ENCODE data around the gene FAM90A26. TPM values are rescaled to one million over a fixed set of nuclear protein-coding genes. Genes with fewer than 3 reads are reported as not detected.

Gene FAM90A26, protein sequence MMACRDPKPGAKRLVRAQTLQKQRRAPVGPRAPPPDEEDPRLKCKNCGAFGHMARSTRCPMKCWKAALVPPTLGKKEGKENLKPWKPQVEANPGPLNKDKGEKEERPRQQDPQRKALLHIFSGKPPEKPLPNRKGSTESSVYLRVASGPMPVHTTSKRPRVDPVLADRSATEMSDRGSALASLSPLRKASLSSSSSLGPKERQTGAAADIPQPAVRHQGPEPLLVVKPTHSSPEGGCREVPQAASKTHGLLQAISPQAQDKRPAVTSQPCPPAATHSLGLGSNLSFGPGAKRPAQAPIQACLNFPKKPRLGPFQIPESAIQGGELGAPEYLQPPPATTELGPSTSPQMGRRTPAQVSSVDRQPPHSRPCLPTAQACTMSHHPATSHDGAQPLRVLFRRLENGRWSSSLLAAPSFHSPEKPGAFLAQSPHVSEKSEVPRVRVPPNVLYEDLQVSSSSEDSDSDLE
- not detected in 2 replicates for total RNA-seq

GRCh38 chr4:9169791-9170459 is at the start of gene FAM90A26:
Gene FAM90A26, plus strand, starts transcription at chr4:9170409. Its CDS starts 2,764 bp downstream, at chr4:9173173.

GRCh38 chr4:9210357-9210756 is 40.1 kb downstream of the FAM90A26 start, which contains the start of gene USP17L10:
Gene USP17L10, plus strand, starts transcription at chr4:9210657. Its CDS starts 0 bp downstream, at chr4:9210657.

GRCh38 chr4:9215105-9215504 is 44.9 kb downstream of the FAM90A26 start, which contains the start of gene USP17L11:
Gene USP17L11, plus strand, starts transcription at chr4:9215405. Its CDS starts 0 bp downstream, at chr4:9215405.

DNA sequence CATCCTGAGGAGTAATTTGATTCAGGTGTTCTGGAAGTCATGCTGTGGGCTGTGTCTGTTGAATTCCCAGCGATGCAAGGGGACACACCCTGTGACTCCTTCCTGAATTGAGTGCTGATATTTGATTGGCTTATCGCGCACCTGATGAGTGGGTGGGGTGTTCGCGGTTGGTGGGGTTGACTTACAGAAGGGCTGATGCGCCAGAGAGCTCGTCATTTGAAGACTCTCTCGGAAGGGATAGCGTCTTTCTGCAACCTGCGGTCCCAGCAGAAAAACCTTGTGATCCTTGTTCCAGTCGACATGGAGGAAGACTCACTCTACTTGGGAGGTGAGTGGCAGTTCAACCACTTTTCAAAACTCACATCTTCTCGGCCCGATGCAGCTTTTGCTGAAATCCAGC is 49.6 kb downstream of the FAM90A26 start, which contains the start of gene USP17L12:
Gene USP17L12 (plus strand): TSS at position 301 of the 400 bp plus-strand sequence. CDS start 0 bp downstream, at position 301.

DNA sequence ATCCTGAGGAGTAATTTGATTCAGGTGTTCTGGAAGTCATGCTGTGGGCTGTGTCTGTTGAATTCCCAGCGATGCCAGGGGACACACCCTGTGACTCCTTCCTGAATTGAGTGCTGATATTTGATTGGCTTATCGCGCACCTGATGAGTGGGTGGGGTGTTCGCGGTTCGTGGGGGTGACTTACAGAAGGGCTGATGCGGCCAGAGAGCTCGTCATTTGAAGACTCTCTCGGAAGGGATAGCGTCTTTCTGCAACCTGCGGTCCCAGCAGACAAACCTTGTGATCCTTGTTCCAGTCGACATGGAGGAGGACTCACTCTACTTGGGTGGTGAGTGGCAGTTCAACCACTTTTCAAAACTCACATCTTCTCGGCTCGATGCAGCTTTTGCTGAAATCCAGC is 54.4 kb downstream of the FAM90A26 start, which contains the start of gene USP17L13:
Gene USP17L13 (plus strand): TSS at position 301 of the 400 bp plus-strand sequence. CDS start 0 bp downstream, at position 301.

Other genes with a start within 250 kb of the FAM90A26 start
- gene USP17L10, start 40.2 kb downstream of the FAM90A26 start, total RNA-seq, result not detected in 2 replicates
- not detected in 2 replicates for gene USP17L11, start 45.0 kb downstream of the FAM90A26 start, total RNA-seq
- gene USP17L12, start 49.7 kb downstream of the FAM90A26 start, total RNA-seq, result not detected in 2 replicates
- gene USP17L13, start 54.5 kb downstream of the FAM90A26 start, total RNA-seq, result under 0.01 TPM in 1 of 2 replicates, not detected in the other
- gene USP17L15, start 64.0 kb downstream of the FAM90A26 start, total RNA-seq, result not detected in 2 replicates
- under 0.01 TPM in 1 of 2 replicates, not detected in the other for gene USP17L17, start 73.5 kb downstream of the FAM90A26 start, total RNA-seq
- not detected in 2 replicates for gene USP17L18, start 78.2 kb downstream of the FAM90A26 start, total RNA-seq
- not detected in 2 replicates for gene USP17L19, start 83.0 kb downstream of the FAM90A26 start, total RNA-seq
- gene USP17L20, start 87.7 kb downstream of the FAM90A26 start, total RNA-seq, result not detected in 2 replicates
- not detected in 2 replicates for gene USP17L21, start 92.5 kb downstream of the FAM90A26 start, total RNA-seq
- gene USP17L22, start 97.2 kb downstream of the FAM90A26 start, total RNA-seq, result not detected in 2 replicates
- gene USP17L24, start 154.8 kb downstream of the FAM90A26 start, total RNA-seq, result not detected in 2 replicates
- not detected in 2 replicates for gene USP17L25, start 159.5 kb downstream of the FAM90A26 start, total RNA-seq
- not detected in 2 replicates for gene USP17L26, start 164.2 kb downstream of the FAM90A26 start, total RNA-seq
- gene USP17L5, start 169.0 kb downstream of the FAM90A26 start, total RNA-seq, result not detected in 2 replicates
- not detected in 2 replicates for gene USP17L27, start 173.7 kb downstream of the FAM90A26 start, total RNA-seq
- not detected in 2 replicates for gene USP17L28, start 178.5 kb downstream of the FAM90A26 start, total RNA-seq
- gene USP17L29, start 183.2 kb downstream of the FAM90A26 start, total RNA-seq, result not detected in 2 replicates
- not detected in 2 replicates for gene USP17L30, start 192.7 kb downstream of the FAM90A26 start, total RNA-seq